SK-N-SH treated with all-trans-retinoic acid at 6 μM for 48 hours (cell line): ENCODE measurements around the gene JOSD2.

Experiments
- ATAC-seq: fragments of 200-7000 bp; cut with Tn5 transposase; 3 replicates; pipeline ENCODE4 v1.9.1; 2020; ENCODE audit warnings: mild to moderate bottlenecking, moderate library complexity
- ARNTL ChIP-seq: fragments of 450-650 bp; formaldehyde crosslinking; IDR thresholded peaks from 2 replicates; pipeline ENCODE4 v1.5.0; 2020; ENCODE audit warnings: low read depth, mild to moderate bottlenecking, moderate library complexity, borderline replicate concordance
- BACH2 ChIP-seq: fragments of 250-450 bp; sonication (Bioruptor Pico); IDR thresholded peaks from 2 replicates; pipeline ENCODE4 v1.9.0; 2021; ENCODE audit warnings: mild to moderate bottlenecking, borderline replicate concordance
- CREB5 ChIP-seq: fragments of 250-450 bp; sonication (Bioruptor Pico); IDR thresholded peaks from 2 replicates; pipeline ENCODE4 v1.5.1; 2020; ENCODE audit warnings: low read depth, mild to moderate bottlenecking, moderate library complexity
- CSDC2 ChIP-seq: fragments of 250-450 bp; sonication (Bioruptor Pico); IDR thresholded peaks from 2 replicates; pipeline ENCODE4 v1.5.0; 2020; ENCODE audit warnings: mild to moderate bottlenecking, moderate library complexity
- CSRNP3 ChIP-seq: fragments of 250-450 bp; sonication (Bioruptor Pico); IDR thresholded peaks from 2 replicates; pipeline ENCODE4 v1.5.1; 2021; ENCODE audit warnings: mild to moderate bottlenecking, moderate library complexity
- ESRRG ChIP-seq: fragments of 250-450 bp; sonication (Bioruptor Pico); IDR thresholded peaks from 2 replicates; pipeline ENCODE4 v1.6.1; 2021; ENCODE audit warnings: mild to moderate bottlenecking
- GLIS3 ChIP-seq: fragments of 250-450 bp; sonication (Bioruptor Pico); IDR thresholded peaks from 2 replicates; pipeline ENCODE4 v1.5.0; 2020; ENCODE audit warnings: mild to moderate bottlenecking, moderate library complexity
- ISL1 ChIP-seq: fragments of 250-450 bp; sonication (Bioruptor Pico); IDR thresholded peaks from 2 replicates; pipeline ENCODE4 v2.1.2; 2022; ENCODE audit warnings: mild to moderate bottlenecking, moderate library complexity
- OSR1 ChIP-seq: fragments of 250-450 bp; sonication (Bioruptor Pico); IDR thresholded peaks from 2 replicates; pipeline ENCODE4 v1.8.0; 2022; ENCODE audit warnings: moderate library complexity, mild to moderate bottlenecking, inconsistent platforms
- PATZ1 ChIP-seq: fragments of 250-450 bp; sonication (Bioruptor Pico); IDR thresholded peaks from 2 replicates; pipeline ENCODE4 v1.8.0; 2020; ENCODE audit warnings: mild to moderate bottlenecking, moderate library complexity, borderline replicate concordance
- POU6F1 ChIP-seq: fragments of 250-450 bp; sonication (Bioruptor Pico); IDR thresholded peaks from 2 replicates; pipeline ENCODE4 v1.8.0; 2021; ENCODE audit warnings: low read depth, mild to moderate bottlenecking, moderate library complexity, borderline replicate concordance
- PPARA ChIP-seq: fragments of 250-450 bp; sonication (Bioruptor Pico); IDR thresholded peaks from 2 replicates; pipeline ENCODE4 v1.5.0; 2020; ENCODE audit warnings: mild to moderate bottlenecking, borderline replicate concordance
- SNAI2 ChIP-seq: fragments of 250-450 bp; sonication (Bioruptor Pico); IDR thresholded peaks from 2 replicates; pipeline ENCODE4 v1.5.0; 2020; ENCODE audit warnings: mild to moderate bottlenecking, moderate library complexity
- TCF4 ChIP-seq: fragments of 250-450 bp; sonication (Bioruptor Pico); IDR thresholded peaks from 2 replicates; pipeline ENCODE4 v1.8.0; 2021; ENCODE audit warnings: mild to moderate bottlenecking, moderate library complexity, borderline replicate concordance
- TOX ChIP-seq: fragments of 250-450 bp; sonication (Bioruptor Pico); IDR thresholded peaks from 2 replicates; pipeline ENCODE4 v1.8.0; 2021; ENCODE audit warnings: mild to moderate bottlenecking, moderate library complexity, borderline replicate concordance
- TSHZ2 ChIP-seq: fragments of 250-450 bp; sonication (Bioruptor Pico); IDR thresholded peaks from 2 replicates; pipeline ENCODE4 v1.5.0; 2020; ENCODE audit warnings: mild to moderate bottlenecking, moderate library complexity
- ZFP3 ChIP-seq: fragments of 250-450 bp; sonication (Bioruptor Pico); IDR thresholded peaks from 2 replicates; pipeline ENCODE4 v1.5.0; 2020; ENCODE audit warnings: mild to moderate bottlenecking, moderate library complexity
- ZFP30 ChIP-seq: fragments of 450-650 bp; formaldehyde crosslinking; IDR thresholded peaks from 2 replicates; pipeline ENCODE4 v1.5.0; 2022; ENCODE audit warnings: mild to moderate bottlenecking, moderate library complexity
- ZNF565 ChIP-seq: fragments of 450-650 bp; formaldehyde crosslinking; conservative IDR thresholded peaks from 2 replicates; pipeline ENCODE4 v1.5.0; 2020; ENCODE audit warnings: low read depth, mild to moderate bottlenecking, moderate library complexity
- ZNF70 ChIP-seq: fragments of 450-650 bp; formaldehyde crosslinking; IDR thresholded peaks from 2 replicates; pipeline ENCODE4 v1.5.0; 2020; ENCODE audit warnings: mild to moderate bottlenecking, moderate library complexity
- ZNF8 ChIP-seq: fragments of 450-650 bp; formaldehyde crosslinking; IDR thresholded peaks from 2 replicates; pipeline ENCODE4 v1.5.0; 2020; ENCODE audit warnings: mild to moderate bottlenecking, moderate library complexity

JOSD2 gene

GRCh38 chr19:50458396-50459066 lies 52.5 kb downstream of the JOSD2 start:
- TF ChIP-seq ZNF565 (no peak), BACH2 (CRISPR knock-in tag) (no peak), CSRNP3 (CRISPR knock-in tag) (no peak), TOX (CRISPR knock-in tag) (no peak), ISL1 (CRISPR knock-in tag) (no peak), OSR1 (CRISPR knock-in tag) (no peak), TCF4 (no peak), SNAI2 (CRISPR knock-in tag) (no peak), ZNF70 (CRISPR knock-in tag) (no peak), ZFP30 (no peak), CREB5 (CRISPR knock-in tag) (no peak), POU6F1 (no peak), ARNTL (CRISPR knock-in tag) (no peak), PPARA (CRISPR knock-in tag) (no peak), CSDC2 (CRISPR knock-in tag) (no peak), ZNF8 (CRISPR knock-in tag) (no peak)
- ATAC-seq: no peak

- ATAC-seq: no peak
- no peak for TF ChIP-seq TSHZ2
- no peak for TF ChIP-seq ESRRG
- no peak for TF ChIP-seq PPARA (CRISPR knock-in tag)
- no peak for TF ChIP-seq TOX (CRISPR knock-in tag)
- no peak for TF ChIP-seq ZFP3 (CRISPR knock-in tag)
- TF ChIP-seq TCF4: no peak
- TF ChIP-seq ZNF565: no peak
- no peak for TF ChIP-seq OSR1 (CRISPR knock-in tag)
- no peak for TF ChIP-seq PATZ1 (CRISPR knock-in tag)
- no peak for TF ChIP-seq GLIS3 (CRISPR knock-in tag)
- no peak for TF ChIP-seq ZFP30
- no peak for TF ChIP-seq POU6F1
Observed at GRCh38 chr19:50457300-50457699, 53.7 kb downstream of the JOSD2 start.
